HepG2 (cell line): ENCODE measurements around the gene TM4SF18. TPM values are rescaled to one million over a fixed set of nuclear protein-coding genes. Genes with fewer than 3 reads are reported as not detected.

ENCODE experiments used
- ATAC-seq: fragments of 200-7000 bp; cut with Tn5 transposase; 3 replicates; pipeline ENCODE4 v1.9.1; 2020; ENCODE audit warnings: mild to moderate bottlenecking, moderate library complexity
- BruUV-seq: library from RNA; stranded (reverse); fragments of 400-500 nt; replicated peaks from 2 replicates; lab custom pipeline; 2021; lab: Mats Ljungman, UMichigan
- CTCF ChIA-PET: fragments of 300-600 bp; formaldehyde crosslinking; extraction: SDS; loops from one replicate; lab custom pipeline; 2021; ENCODE audit warnings: low total read pairs, inconsistent platforms, low intra/inter-chr PET ratio; lab: Yijun Ruan, JAX
- POLR2A ChIA-PET: fragments of 350-600 bp; sonication (Branson Sonifier 250); formaldehyde crosslinking; loops from one replicate; lab custom pipeline; 2020; ENCODE audit warnings: antibody characterized with exemption, inconsistent platforms; lab: Yijun Ruan, JAX
- DNase-seq: peaks from one replicate; pipeline ENCODE4 v3.0.0-alpha.2; 2015; ENCODE audit warnings: low spot score
- FAIRE-seq: peaks from 3 replicates; lab custom pipeline; 2011; peaks lifted over from hg19 to GRCh38; lab: Jason Lieb, UNC
- H2AFZ ChIP-seq: one replicate; pipeline ENCODE4 v1.6.1; 2011; ENCODE audit warnings: low read length, inconsistent platforms
- H3K27ac ChIP-seq: fragments of 300-600 bp; 3 replicates; pipeline ENCODE4 v1.8.0; 2011; ENCODE audit warnings: mixed run types, mild to moderate bottlenecking, mixed read lengths, low read length, inconsistent platforms; ENCODE audit not compliant: insufficient read depth; ENCODE audit errors: extremely low read length
- H3K27me3 ChIP-seq, 2 experiments: fragments of 200-600 bp in 1 of 2; 2 replicates in 1 of 2; 3 replicates in 1 of 2; pipeline versions ENCODE4 v1.6.0 to v1.8.0; 2011; ENCODE audit warnings: low read length in 2 of 2, mild to moderate bottlenecking in 2 of 2, moderate library complexity in 2 of 2, inconsistent platforms in 1 of 2; ENCODE audit not compliant: insufficient read depth in 2 of 2, control insufficient read depth in 1 of 2
- H3K36me3 ChIP-seq, 2 experiments: fragments of 200-600 bp in 1 of 2; replicated peaks in 1 of 2; 2 replicates in 1 of 2; 3 replicates in 1 of 2; pipeline versions ENCODE4 v1.5.1 to v1.8.0; 2011; ENCODE audit warnings: low read length in 2 of 2, inconsistent platforms in 1 of 2; ENCODE audit not compliant: insufficient read depth in 2 of 2, control insufficient read depth in 1 of 2
- H3K4me1 ChIP-seq: 2 replicates; pipeline ENCODE4 v1.5.1; 2012; ENCODE audit warnings: low read length, inconsistent platforms; ENCODE audit not compliant: insufficient read depth
- H3K4me2 ChIP-seq: 2 replicates; pipeline ENCODE4 v1.6.0; 2011; ENCODE audit warnings: low read depth, low read length, inconsistent platforms
- H3K4me3 ChIP-seq, 3 experiments: fragments of 200-600 bp in 1 of 3; sonication (generic), shearing (Covaris generic) in 1 of 3; replicated peaks in 1 of 3; 2 replicates each; pipeline ENCODE4 v1.5.1; 2011 to 2016; ENCODE audit warnings: low read length in 3 of 3, inconsistent platforms in 2 of 3, low read depth in 2 of 3, mild to moderate bottlenecking in 2 of 3, control low read depth in 1 of 3, mixed read lengths in 1 of 3; ENCODE audit not compliant: insufficient read depth in 1 of 3
- H3K79me2 ChIP-seq: one replicate; pipeline ENCODE4 v1.6.1; 2011; ENCODE audit warnings: low read length, inconsistent platforms; ENCODE audit not compliant: insufficient read depth
- H3K9ac ChIP-seq: 2 replicates; pipeline ENCODE4 v1.6.0; 2011; ENCODE audit warnings: mild to moderate bottlenecking, low read depth, low read length, inconsistent platforms; ENCODE audit not compliant: insufficient read depth
- H3K9me3 ChIP-seq: 2 replicates; pipeline ENCODE4 v1.5.1; 2012; ENCODE audit warnings: mild to moderate bottlenecking, low read length
- H4K20me1 ChIP-seq: 2 replicates; pipeline ENCODE4 v1.6.0; 2011; ENCODE audit warnings: inconsistent platforms, mild to moderate bottlenecking, low read length, moderate library complexity; ENCODE audit not compliant: insufficient read depth
- ZNF75D ChIP-seq: sonication (generic); formaldehyde crosslinking; IDR thresholded peaks from 2 replicates; pipeline ENCODE4 v1.8.1; 2023; ENCODE audit warnings: missing genetic modification reagents, mild to moderate bottlenecking, borderline replicate concordance
- WGBS: methylation state at CpG from one replicate; pipeline ENCODE4 v1.1.6; 2017; ENCODE audit warnings: low lambda C conversion rate; 5-methylcytosine and 5-hydroxymethylcytosine counted together
- in situ Hi-C: cut with HindIII; loops from 2 replicates; pipeline ENCODE4 v1.10.0; 2017; ENCODE audit warnings: low pct_unique_long_range_greater_than_20kb; ENCODE audit not compliant: extremely low pct_ligation_motif_present
- intact Hi-C: fragments of 100-400 bp; cut with micrococcal nuclease; formaldehyde crosslinking; loops from one replicate; pipeline ENCODE4 v1.10.0; 2022; ENCODE audit not compliant: unreplicated experiment
- polyA plus RNA-seq, 8 experiments: library from polyadenylated mRNA; depleted of rRNA in 3 of 8; stranded (reverse) in 7 of 8; unstranded in 1 of 8; fragments of >200 nt; fragmentation: Illumina TruSeq in 4 of 8; extraction: Trizol in 4 of 8; gene quantifications; 2 replicates each; pipeline versions ENCODE4 v1.2.1 to v1.2.3, GENCODE V29; 2011 to 2016; ENCODE audit warnings: low read depth in 4 of 8, missing spikeins in 1 of 8, mixed read lengths in 1 of 8; ENCODE audit not compliant: insufficient read depth in 1 of 8
- total RNA-seq, 5 experiments: library from RNA; depleted of rRNA; stranded (reverse); fragments of >200 nt; fragmentation: Illumina TruSeq; extraction: Trizol; gene quantifications; 2 replicates each; pipeline ENCODE4 v1.2.3, GENCODE V29; 2016; ENCODE audit warnings: low read depth in 1 of 5
- TF ChIP-seq, protein P1 (sequence below): sonication (generic); formaldehyde crosslinking; IDR thresholded peaks from 2 replicates; pipeline ENCODE4 v1.5.1; 2020; ENCODE audit warnings: mild to moderate bottlenecking, missing genetic modification reagents
- TF ChIP-seq, protein P2 (sequence below): sonication (generic); formaldehyde crosslinking; IDR thresholded peaks from 2 replicates; pipeline ENCODE4 v1.8.0; 2022; ENCODE audit warnings: missing genetic modification reagents, mild to moderate bottlenecking, borderline replicate concordance

TM4SF18 gene
- total and polyA plus RNA-seq, 2 of the 13 experiments (the other 11 are each of a cell fraction or from before 2014, with no cell fraction given): 0.15 TPM; not detected in 1

DNA sequence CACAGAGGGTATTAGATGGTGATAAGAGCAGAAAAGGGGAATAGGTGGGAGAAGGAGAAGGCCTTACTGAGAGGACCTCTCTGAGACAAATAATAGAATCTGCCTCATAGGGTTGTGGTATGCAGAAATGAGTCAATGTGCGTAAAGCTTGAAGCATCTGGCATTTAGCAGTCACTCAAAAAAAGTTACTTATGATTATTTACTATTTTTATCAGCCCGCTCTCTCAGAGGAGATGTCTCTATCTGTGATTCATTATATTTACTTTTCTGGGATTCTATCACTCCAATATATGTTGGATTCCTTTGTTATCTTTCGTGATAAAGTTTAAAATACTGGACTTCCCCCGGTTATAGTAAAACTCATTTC lies 48.6 kb upstream of the TM4SF18 start:
- WGBS: 88% methylated on average over 4 of the region's 4 CpGs
- in situ Hi-C loops: no loop called here
- Histone ChIP-seq H3K4me2 (peak overlapping the region; percentile 52; the same call in 1 of the 2 replicates), H2AFZ (no peak overlapping the region), H3K9me3 (no peaks in the 10 kb centered on the region), H3K79me2 (peaks cover 45% of the 10 kb centered on the region), H3K36me3 (no peaks in the 10 kb centered on the region), H3K4me3 (no peak overlapping the region), H3K9ac (no peak overlapping the region), H3K4me1 (peaks cover 75% of the 10 kb centered on the region), H3K27me3 (no peaks in the 10 kb centered on the region; a peak in 2 of 5 replicates), H4K20me1 (no peaks in the 10 kb centered on the region), H3K27ac (peak overlapping the region; percentile 100)
- no TSS peak for BruUV-seq
- ChIA-PET CTCF (no interaction called here), POLR2A (interaction anchor here (1.1 to 7.1 kb wide), 4 partner anchors 8 to 19 kb away, joined by 3 to 73 read pairs (median 5); no protein-coding TSS in a partner anchor)
- intact Hi-C loops: no loop called here
- no peak for ATAC-seq
- FAIRE-seq: no peak
- no peak for DNase-seq
- TF ChIP-seq, protein P1, sequence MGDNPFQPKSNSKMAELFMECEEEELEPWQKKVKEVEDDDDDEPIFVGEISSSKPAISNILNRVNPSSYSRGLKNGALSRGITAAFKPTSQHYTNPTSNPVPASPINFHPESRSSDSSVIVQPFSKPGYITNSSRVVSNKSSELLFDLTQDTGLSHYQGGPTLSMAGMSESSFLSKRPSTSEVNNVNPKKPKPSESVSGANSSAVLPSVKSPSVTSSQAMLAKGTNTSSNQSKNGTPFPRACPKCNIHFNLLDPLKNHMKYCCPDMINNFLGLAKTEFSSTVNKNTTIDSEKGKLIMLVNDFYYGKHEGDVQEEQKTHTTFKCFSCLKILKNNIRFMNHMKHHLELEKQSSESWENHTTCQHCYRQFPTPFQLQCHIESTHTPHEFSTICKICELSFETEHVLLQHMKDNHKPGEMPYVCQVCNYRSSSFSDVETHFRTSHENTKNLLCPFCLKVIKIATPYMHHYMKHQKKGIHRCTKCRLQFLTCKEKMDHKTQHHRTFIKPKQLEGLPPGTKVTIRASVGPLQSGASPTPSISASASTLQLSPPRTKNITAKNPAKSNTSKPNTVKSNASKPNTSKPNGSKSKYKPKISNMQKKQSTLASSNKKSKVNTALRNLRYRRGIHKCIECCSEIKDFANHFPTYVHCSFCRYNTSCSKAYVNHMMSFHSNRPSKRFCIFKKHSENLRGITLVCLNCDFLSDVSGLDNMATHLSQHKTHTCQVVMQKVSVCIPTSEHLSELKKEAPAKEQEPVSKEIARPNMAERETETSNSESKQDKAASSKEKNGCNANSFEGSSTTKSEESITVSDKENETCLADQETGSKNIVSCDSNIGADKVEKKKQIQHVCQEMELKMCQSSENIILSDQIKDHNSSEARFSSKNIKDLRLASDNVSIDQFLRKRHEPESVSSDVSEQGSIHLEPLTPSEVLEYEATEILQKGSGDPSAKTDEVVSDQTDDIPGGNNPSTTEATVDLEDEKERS (CRISPR knock-in tag): peak; percentile 15; the same call in 1 of the 2 replicates
- no peak for TF ChIP-seq ZNF75D
- TF ChIP-seq, protein P2, sequence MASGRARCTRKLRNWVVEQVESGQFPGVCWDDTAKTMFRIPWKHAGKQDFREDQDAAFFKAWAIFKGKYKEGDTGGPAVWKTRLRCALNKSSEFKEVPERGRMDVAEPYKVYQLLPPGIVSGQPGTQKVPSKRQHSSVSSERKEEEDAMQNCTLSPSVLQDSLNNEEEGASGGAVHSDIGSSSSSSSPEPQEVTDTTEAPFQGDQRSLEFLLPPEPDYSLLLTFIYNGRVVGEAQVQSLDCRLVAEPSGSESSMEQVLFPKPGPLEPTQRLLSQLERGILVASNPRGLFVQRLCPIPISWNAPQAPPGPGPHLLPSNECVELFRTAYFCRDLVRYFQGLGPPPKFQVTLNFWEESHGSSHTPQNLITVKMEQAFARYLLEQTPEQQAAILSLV: no peak
- TF ChIP-seq, all 625 proteins: peak for 1
